Astrocyte (in vitro differentiated cells and primary cell): ENCODE measurements around the gene PDE7B.

Source experiments
- CTCF ChIP-seq: IDR thresholded peaks from 2 replicates; pipeline ENCODE4 v1.5.1; 2011; ENCODE audit warnings: low read depth, mild to moderate bottlenecking, inconsistent platforms, low read length, moderate library complexity; ENCODE audit not compliant: insufficient read depth
- EZH2 ChIP-seq: IDR thresholded peaks from 2 replicates; pipeline ENCODE4 v1.6.1; 2012; ENCODE audit warnings: mild to moderate bottlenecking, low read length, inconsistent platforms; ENCODE audit not compliant: insufficient read depth

- TF ChIP-seq CTCF: no peak
- TF ChIP-seq EZH2: no peak
These were observed 8.9 kb downstream of the PDE7B start for GRCh38 chr6:135860361-135860760.
